ENCODE results near the gene CCR6. TPM values are rescaled to one million over a fixed set of nuclear protein-coding genes. Genes with fewer than 3 reads are reported as not detected.
"Not testable (repeated sequence)": the region's sequence is repeated elsewhere in the genome, so short reads cannot be mapped to it uniquely, and the experiment has no call there.

The CCR6 gene
- total RNA-seq = not detected

- no peak for DNase-seq
Observed at GRCh38 chr6:167122827-167123657, at the start of gene CCR6. TSS of gene CCR6 (plus strand) at chr6:167123096. CDS start at chr6:167136135, 13,039 bp downstream.

- DNase-seq = no peak
Observed at GRCh38 chr6:167073679-167074274, 49.1 kb upstream of the CCR6 start.

GRCh38 chr6:167077241-167077932, 45.5 kb upstream of the CCR6 start:
- DNase-seq = peak; percentile 40

GRCh38 chr6:167078745-167079144, 44.2 kb upstream of the CCR6 start:
- no peak for DNase-seq

GRCh38 chr6:167079853-167080297, 43.0 kb upstream of the CCR6 start:
- DNase-seq = peak; percentile 66

- DNase-seq = no peak
Observed at GRCh38 chr6:167087857-167088354, 35.0 kb upstream of the CCR6 start.

- DNase-seq = not testable (repeated sequence)
Observed at GRCh38 chr6:167088741-167089140, 34.2 kb upstream of the CCR6 start.

- no peak for DNase-seq
Observed at GRCh38 chr6:167089243-167090142, 33.4 kb upstream of the CCR6 start.

- no peak for DNase-seq
Observed at GRCh38 chr6:167090171-167090570, 32.7 kb upstream of the CCR6 start.

GRCh38 chr6:167091026-167091804, 31.7 kb upstream of the CCR6 start:
- DNase-seq = no peak

GRCh38 chr6:167091805-167092107, 31.1 kb upstream of the CCR6 start:
- no peak for DNase-seq

GRCh38 chr6:167092672-167093339, 30.1 kb upstream of the CCR6 start:
- no peak for DNase-seq

- DNase-seq = no peak
Observed at GRCh38 chr6:167093406-167093921, 29.4 kb upstream of the CCR6 start.

GRCh38 chr6:167093922-167094432, 28.9 kb upstream of the CCR6 start:
- no peak for DNase-seq

- no peak for DNase-seq
Observed at GRCh38 chr6:167094436-167094819, 28.5 kb upstream of the CCR6 start.

- no peak for DNase-seq
Observed at GRCh38 chr6:167094820-167095637, 27.9 kb upstream of the CCR6 start.

- DNase-seq = no peak
Observed at GRCh38 chr6:167095888-167096287, 27.0 kb upstream of the CCR6 start.

GRCh38 chr6:167096991-167097390, 25.9 kb upstream of the CCR6 start:
- no peak for DNase-seq

- no peak for DNase-seq
Observed at GRCh38 chr6:167097770-167098169, 25.1 kb upstream of the CCR6 start.
